Hippocampal formation (tissue), 2 donors: ENCODE data around the gene RHOF.
"Not testable (repeated sequence)": the region's sequence is repeated elsewhere in the genome, so short reads cannot be mapped to it uniquely, and the experiment has no call there.

Source experiments
- DNase-seq, 2 donors: peaks; one replicate each; lab custom pipeline; 2025; lab: John Stamatoyannopoulos, UW

Gene RHOF

GRCh38 chr12:121748218-121748570 lies 45.3 kb downstream of the RHOF start:
- DNase-seq: no peak

DNA sequence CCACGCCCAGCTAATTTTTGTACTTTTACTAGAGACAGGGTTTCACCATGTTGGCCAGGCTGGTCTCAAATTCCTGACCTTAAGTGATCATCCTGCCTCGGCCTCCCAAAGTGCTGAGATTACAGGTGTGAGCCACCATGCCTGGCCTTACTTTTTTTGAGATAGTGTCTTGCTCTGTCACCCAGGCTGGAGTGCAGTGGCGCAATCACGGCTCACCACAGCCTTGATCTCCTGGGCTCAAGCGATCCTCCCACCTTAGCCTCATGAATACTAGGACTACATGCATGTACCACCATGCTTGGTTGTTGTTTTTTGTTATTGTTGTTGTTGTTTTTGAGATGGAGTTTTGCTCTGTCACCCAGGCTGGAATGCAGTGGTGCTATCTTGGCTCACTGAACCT lies 47.9 kb downstream of the RHOF start:
- DNase-seq: not testable (repeated sequence)

DNA sequence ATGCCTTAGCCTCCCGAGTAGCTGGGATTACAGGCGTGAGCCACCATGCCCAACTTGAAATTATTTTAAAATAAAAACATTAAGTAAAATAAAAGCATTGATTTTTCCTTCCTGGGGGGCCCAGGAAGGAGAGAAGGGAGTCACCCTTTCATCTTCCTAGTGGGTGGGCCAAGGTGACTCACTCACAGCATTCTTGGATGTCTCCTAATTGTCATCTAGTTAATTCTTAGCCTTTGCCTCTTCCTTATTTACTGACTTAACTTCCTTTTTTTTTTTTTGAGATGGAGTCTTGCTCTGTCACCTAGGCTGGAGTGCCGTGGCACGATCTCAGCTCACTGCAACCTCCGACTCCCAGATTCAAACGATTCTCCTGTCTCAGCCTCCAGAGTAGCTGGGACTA lies 51.7 kb downstream of the RHOF start:
- no peak for DNase-seq

- no peak for DNase-seq
Observed at GRCh38 chr12:121740847-121741246, 52.6 kb downstream of the RHOF start.

DNA sequence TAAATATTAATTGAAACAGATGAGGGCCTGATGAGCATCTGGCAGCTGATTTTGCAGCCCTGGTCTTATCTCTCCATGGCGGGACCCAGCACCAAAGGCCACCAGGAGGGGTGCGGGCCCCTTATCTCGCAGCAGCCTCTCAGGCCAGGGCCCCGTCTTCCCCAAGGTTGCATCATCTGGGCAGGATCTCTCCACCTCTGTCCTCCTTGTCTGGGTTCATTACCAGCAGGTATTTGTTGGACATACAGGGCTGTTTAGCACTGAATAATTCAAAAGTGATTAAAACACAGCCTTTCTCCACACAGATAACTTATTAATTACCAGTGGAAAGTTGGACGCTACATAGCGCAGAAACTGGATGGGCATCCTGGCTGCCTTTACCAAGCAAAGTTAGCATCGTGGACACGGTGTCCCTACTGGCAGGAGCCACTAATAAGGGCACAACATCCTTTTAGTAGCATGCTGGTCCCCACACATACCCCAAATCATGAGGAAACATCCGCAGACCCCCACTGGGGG lies 55.1 kb downstream of the RHOF start:
- DNase-seq: no peak

DNA sequence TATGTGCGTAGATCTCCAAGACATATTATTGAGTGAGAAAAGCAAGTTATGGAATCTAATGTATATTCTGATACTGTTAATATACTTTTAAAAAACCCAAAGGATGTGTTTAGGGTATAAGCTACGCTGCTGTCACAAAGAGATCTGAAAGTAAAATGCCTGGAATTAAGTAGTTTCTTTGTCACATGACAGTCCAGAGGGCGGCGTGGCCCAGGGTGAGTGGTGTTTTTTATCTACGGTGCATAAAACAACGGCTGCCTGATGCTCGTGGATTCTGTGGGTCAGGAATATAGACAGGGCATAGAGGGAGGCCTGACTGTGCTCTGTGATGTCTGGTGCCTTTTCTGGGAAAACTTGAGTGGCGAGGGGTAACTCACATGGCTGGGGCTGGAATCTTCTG lies 59.6 kb downstream of the RHOF start:
- DNase-seq: no peak

DNA sequence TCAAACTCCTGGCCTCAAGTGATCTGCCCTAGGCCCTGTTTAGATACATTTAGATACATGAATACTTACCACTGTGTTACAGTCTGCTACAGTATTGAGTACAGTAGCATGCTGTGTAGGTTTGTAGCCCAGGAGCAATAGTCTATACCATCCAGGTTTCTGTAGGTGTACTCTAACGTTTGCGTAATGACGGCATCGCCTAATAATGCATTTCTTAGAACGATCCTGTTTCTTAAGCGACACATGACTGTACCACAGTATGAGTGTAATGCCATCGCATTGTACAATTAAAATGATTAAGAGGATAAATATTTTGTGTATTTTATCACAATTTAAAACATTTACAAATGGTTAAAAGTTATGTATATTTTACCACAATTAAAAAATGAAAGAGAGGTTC lies 62.0 kb downstream of the RHOF start:
- no peak for DNase-seq

GRCh38 chr12:121729021-121729420 lies 64.5 kb downstream of the RHOF start:
- no peak for DNase-seq
